Stimulated activated CD4-positive, alpha-beta T cell treated with anti-CD3 and anti-CD28 coated beads, TNF-alpha, amount 100 ng/mL, for 1 hour (primary cell): Measurements from ENCODE around the gene SLC4A2.

Experiments
- DNase-seq, 3 donors: peaks; one replicate each; pipeline ENCODE4 v3.0.0-alpha.2; 2020; ENCODE audit warnings: low read depth in 3 of 3, low spot score in 1 of 3

SLC4A2 gene

DNA sequence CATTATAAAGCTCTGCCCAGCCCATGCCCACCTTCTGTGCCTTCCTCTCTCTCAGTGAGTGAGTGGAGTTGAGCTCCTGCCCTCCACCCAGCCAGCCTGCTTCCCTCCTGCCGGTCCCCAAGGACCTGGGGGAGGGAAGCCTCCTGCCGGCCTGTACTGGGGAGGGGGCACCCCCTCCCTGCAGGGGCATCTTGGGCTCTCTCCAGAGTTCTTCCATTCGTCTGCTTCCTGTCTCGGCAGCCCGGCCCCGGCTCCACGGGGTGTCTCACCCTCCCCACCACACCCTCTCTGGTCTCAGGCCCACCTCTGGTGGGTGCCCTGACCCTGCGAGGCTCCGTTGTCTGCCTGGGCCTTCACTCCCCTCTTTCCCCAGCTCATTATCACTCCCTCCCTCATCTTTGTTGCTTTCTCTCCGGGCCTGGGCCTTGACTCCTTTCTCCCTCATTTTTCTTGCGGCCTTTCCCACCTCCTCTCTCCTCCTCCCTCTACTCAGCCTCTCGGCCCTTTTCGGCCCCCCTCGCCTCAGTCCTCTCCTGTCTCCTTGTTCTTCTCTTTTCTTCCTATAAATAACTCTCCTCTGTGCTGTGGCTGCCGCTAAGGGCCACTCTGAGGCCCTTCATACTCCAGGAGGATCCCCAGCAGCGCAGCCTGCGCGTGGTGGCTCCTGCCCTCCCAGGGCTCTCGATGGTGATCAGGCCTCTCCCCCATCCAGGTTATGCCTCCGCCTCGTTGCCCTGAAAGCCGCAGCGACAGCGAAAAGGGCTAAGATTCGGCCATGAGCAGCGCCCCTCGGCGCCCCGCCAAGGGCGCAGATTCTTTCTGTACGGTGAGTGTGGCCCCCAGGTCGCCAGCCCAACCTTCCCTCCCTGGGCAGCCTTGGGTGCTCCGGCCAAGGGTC lies 2.1 kb downstream of the SLC4A2 start:
- DNase-seq = no peak

DNA sequence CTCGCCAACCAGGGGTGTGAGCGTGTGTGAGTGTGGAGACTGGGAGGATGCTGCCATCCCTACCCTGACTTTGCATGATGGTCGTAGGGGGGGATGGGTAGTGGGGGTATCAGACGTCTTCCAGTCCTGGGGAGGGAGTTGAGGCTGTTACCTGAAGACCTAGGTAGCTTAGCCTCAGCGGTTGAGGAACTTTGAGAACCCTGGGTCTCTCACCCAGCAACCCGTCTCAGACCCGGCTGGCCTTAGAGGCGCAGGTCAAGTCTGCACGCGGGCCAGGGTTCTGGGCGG lies 2.7 kb downstream of the SLC4A2 start:
- DNase-seq = no peak

DNA sequence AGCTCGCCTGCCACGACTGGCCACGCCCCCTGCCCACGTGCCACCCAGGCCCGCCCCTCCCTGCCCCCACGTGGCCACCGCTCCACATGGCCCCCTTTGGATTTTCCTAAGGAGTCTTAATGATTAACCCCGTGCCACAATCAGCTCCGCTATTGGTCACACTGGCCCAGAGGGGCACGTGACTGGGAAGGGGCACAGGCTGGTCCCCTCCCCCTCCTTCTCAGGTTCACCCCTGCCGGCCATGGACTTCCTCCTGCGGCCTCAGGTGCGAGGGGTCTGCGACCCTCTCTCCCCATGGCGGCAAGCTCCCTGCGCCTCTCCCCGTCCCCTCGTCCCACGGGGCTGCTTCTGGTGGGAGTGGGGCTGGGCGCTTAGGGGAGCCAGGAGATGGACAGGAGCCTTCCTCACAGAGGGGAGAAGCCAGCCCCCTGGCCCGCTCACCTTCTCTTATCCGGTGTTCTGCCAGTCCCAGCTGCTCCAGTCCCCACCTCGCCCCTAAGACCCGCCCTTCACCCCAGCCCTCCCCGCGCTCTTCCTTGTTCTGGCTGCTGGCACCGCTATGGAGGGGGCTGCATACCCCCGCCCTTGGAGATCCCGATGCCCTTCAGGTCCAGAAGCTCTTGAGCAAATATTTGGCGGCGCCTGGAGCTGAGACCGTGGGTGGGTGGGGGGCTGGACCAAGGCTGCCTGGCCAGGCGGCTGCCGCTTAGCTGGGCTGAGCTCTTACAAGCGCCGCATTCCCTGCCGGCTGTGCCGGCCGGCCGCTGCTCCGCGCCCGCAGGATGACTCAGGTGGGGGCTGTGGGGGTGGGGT lies 3.2 kb downstream of the SLC4A2 start:
- DNase-seq = no peak

DNA sequence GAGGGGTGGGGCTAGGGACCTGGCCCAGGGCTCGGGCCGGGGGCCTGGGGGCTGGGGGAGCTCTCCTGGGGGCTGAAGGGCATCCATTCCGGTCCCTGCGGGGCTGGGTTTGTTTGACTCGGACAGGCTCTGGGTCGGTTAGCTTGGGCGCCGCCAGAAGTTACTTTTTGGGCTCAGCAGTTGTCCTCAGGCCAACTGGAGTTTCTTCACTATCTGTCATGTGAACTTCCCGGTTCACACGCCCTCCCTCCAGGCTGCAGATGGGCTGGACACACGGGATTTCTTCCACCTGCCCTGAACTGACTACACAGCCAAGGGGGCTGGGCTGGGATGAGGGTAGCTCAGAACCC lies 3.8 kb downstream of the SLC4A2 start:
- DNase-seq = no peak

DNA sequence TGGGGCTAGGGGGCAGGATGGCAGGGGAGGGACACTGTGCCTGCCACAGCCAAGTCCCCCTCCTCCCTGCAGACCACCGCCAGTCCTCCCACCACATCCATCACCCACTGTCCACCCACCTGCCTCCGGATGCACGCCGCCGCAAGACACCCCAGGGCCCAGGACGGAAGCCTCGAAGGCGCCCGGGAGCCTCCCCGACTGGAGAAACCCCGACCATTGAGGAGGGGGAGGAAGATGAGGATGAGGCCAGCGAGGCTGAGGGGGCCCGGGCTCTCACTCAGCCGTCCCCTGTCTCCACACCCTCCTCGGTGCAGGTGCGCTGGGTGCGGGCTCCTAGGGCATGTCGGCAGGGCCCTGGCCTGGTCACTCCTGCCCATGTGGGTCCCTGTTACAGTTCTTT lies 5.1 kb downstream of the SLC4A2 start:
- DNase-seq = no peak

DNA sequence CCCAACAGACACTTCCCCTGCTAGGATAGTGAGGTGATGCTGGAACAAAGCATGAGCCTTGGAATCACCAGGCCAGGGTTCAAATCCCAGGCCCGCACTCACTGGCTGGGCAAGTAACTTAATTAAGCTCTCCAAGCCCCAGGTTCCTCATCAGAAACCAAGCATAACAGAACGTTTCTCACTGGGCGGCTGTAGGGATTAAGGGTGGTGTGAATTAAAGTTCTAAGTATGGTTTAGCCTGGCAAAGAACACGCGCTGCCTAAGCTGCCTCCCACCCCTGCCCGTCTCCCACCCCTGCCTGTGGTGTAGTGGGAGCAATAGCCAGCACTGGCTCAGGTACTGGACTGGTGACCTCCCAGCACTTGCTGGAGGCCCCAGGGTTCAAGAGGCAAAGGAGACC lies 5.6 kb downstream of the SLC4A2 start:
- DNase-seq = no peak

DNA sequence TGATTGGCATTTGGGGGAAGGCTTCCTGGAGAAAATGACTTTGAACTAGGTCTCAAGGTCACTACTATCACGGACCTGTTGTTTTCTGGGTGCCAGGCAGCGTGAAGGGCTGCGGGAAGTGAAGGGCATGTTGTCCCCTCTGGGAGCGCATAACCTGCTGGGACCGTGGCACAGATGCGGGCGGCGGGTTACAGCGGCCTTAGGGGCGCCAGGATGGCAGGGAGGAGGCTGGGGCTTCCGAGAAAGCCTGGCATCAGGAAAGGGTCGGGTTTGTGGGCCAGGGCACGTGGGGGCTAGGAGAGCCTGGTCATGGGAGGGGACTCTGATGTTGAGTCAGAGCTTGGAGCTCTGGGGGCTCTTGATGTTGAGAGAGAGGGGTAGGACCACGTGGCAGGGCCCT lies 6.1 kb downstream of the SLC4A2 start:
- DNase-seq = no peak

DNA sequence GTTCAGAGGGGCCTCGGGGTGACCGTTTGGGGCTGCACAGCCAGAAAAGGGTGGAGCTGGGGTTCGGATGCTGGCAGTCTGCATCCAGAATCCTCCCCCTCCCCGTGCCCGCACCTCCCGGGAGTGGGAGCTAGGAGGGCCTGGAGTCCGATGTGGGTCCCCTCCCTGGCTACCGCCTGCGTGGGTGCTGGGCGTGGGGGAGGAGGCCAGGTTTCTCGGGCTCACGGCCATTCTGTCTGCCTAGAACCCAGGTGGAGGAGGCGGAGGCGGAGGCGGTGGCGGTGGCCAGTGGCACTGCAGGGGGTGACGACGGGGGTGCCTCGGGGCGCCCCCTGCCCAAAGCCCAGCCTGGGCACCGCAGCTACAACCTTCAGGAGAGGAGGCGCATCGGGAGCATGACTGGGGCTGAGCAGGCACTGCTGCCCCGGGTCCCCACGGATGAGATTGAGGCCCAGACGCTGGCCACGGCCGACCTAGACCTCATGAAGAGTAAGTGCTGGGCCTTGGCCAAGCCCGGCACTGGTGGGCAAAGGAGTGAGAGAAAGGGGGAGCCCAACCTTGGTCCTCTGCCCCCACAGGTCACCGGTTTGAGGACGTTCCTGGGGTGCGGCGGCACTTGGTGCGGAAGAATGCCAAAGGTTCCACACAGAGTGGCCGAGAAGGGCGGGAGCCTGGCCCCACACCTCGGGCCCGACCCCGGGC lies 7.0 kb downstream of the SLC4A2 start:
- DNase-seq = no peak

GRCh38 chr7:151068069-151068773 lies 8.8 kb downstream of the SLC4A2 start:
- no peak for DNase-seq

DNA sequence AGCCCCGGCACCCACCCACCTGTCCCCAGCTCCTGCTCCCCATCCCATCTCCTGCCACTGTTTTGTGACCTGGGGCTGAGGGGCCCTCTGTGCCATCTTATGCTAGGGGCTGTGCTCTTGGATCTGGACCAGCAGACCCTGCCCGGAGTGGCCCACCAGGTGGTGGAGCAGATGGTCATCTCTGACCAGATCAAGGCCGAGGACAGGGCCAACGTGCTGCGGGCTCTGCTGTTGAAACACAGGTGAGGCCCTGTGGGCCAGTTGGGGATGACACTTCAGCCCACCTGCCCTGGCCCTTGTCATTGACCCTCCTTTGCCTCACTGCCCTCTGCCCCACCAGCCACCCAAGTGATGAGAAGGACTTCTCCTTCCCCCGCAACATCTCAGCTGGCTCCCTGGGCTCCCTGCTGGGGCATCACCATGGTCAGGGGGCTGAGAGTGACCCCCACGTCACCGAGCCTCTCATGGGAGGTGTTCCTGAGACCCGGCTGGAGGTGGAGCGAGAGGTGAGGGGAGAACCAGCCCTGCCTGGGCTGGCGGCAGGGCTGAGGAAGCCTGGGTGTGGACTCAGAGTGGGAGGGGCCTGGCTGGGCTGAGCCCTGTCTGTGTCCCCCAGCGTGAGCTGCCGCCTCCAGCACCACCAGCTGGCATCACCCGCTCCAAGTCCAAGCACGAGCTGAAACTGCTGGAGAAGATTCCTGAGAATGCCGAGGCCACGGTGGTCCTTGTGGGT lies 10.6 kb downstream of the SLC4A2 start:
- no peak for DNase-seq

DNA sequence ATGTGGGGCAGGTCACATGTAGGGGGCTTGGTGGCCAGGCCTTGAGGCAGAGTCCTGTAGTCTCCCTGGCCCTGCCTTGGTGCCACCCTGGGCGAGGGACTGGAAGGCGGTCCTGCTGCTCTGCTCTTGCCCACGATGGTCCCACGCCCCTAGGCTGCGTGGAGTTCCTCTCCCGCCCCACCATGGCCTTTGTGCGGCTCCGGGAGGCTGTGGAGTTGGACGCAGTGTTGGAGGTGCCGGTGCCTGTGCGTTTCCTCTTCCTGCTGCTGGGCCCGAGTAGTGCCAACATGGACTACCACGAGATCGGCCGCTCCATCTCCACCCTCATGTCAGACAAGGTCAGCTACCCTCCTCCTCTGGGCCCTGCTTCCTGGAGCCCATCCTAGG lies 11.2 kb downstream of the SLC4A2 start:
- DNase-seq = no peak

DNA sequence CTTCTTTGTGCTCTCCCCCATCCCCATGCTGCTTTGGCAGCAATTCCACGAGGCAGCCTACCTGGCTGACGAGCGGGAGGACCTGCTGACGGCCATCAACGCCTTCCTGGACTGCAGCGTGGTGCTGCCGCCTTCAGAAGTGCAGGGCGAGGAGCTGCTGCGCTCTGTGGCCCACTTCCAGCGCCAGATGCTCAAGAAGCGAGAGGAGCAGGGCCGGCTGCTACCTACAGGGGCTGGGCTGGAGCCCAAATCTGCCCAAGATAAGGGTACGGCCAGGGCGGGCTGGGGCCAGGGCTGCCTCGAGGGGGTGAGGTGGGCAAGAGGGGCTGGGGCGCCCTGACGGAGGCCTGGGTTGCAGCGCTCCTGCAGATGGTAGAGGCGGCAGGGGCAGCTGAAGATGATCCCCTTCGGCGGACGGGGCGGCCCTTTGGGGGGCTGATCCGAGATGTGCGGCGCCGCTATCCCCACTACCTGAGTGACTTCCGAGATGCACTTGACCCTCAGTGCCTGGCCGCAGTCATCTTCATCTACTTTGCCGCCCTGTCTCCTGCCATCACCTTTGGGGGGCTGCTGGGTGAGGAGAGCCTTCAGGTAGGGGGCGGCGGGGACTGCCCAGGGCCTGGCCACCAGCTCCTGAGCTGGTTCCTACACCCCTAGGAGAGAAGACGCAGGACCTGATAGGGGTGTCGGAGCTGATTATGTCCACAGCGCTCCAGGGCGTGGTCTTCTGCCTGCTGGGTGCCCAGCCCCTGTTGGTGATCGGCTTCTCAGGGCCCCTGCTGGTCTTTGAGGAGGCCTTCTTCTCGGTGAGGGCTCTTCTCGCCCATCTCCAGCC lies 11.9 kb downstream of the SLC4A2 start:
- no peak for DNase-seq

- DNase-seq = no peak
These were observed 14.6 kb downstream of the SLC4A2 start for GRCh38 chr7:151073990-151074389.

- DNase-seq = no peak
These were observed 15.7 kb downstream of the SLC4A2 start for GRCh38 chr7:151074817-151075661.

DNA sequence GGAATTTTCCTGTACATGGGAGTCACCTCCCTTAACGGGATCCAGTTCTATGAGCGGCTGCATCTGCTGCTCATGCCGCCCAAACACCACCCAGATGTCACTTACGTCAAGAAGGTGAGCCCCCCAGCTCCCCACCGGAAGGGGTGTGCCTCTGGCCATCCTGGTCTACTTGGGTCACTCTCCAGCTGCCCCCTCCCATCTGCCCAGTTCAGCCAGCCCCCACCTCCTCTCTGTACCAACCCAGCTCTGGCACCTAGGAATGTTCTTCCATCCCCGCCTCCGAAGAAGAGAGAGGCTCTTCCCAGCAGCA lies 16.2 kb downstream of the SLC4A2 start:
- no peak for DNase-seq

- no peak for DNase-seq
These were observed 16.6 kb downstream of the SLC4A2 start for GRCh38 chr7:151075978-151076426.

GRCh38 chr7:151076863-151077704 lies 17.7 kb downstream of the SLC4A2 start:
- no peak for DNase-seq

DNA sequence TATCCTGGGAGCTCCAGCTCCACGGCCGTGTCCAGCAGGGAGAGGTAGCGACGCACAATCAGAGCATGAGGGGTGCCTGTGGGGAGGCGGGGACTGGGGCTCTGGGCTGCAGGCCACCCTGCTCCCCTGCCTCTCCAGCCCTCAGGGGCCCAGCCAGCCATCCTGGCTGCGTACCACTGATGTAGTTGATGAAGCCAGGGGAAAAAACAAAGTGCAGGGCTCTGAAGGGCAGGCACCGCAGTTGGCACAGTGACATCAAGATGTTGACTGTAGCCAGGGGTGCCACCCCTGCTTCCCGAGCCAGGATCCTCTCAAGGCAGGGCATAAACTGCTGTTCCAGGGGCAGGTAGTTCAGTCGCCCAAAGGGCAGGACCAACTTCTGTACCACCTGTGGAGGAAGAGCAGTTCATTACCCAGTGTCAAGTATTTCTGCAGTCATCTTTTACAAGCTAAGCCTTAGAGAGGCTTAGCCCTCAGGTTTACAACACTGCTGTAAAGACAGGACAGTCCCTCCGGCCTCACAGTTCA lies 18.4 kb downstream of the SLC4A2 start:
- DNase-seq = no peak
